DMS 273 (cell line): Measurements from ENCODE around the gene CRYBG3.
A peak's percentile ranks its signal among the peaks of the same experiment; 100 is the strongest.
"Not testable (repeated sequence)": the region's sequence is repeated elsewhere in the genome, so short reads cannot be mapped to it uniquely, and the experiment has no call there.

Experiments
- DNase-seq: peaks from one replicate; lab custom pipeline; 2025; ENCODE audit not compliant: unreplicated experiment; lab: John Stamatoyannopoulos, UW

Gene CRYBG3

DNA sequence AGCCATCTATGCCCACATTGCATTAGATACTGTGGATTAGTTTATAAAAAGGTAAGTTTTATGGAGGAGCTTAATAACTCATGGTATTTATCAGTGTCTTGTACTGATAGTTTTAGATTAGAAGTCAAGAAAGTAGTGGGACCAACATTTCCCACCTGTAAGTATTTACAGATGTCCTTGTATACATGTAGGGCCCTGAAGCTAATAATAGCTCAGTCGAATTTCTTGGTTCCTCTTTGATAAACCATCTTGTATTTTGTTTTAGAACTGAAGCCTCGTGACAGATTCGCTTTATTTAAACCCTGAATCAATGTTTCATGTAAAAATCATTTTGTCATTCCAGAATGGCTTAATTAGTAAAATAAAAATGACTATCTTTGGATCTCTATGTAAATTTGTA is 73.4 kb downstream of the CRYBG3 start:
- no peak for DNase-seq

DNA sequence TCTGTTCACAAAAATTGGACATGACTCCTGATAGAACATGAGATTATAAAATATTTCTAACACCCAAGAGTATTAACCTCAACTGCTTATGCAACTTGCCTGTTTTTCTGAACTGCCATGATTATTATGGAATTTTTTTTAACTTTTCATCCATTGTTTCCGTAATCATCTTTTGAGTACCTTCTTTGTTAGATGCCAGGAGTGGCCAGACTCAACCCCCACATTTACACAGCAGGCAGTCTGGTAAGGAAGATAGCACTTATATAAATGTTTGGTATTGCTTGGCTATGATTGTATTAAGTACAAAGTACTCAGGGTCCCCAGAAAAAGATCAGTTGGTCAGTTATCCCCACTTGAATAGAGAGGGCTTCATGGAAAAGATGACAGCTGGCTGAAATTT is 74.3 kb downstream of the CRYBG3 start:
- no peak for DNase-seq

DNA sequence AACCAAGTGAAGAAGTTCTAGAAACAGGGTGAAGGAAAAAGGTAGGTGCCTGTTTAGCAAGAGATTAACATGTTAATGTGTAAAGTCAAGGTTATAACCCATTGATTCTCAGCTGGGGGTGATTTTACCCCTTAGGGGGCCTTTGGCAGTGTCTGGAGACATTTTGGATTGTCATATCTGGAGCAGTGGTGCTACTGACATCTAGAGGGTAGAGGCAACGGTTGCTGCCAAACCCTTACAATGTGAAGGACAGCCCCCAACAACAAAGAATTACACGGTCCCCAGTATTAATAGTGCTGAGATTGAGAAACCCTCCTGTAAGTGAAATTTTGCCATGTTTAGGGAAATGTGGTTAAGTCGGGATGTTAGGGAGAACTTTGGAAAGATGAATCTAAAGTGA is 74.7 kb downstream of the CRYBG3 start:
- peak; percentile 23 for DNase-seq

DNA sequence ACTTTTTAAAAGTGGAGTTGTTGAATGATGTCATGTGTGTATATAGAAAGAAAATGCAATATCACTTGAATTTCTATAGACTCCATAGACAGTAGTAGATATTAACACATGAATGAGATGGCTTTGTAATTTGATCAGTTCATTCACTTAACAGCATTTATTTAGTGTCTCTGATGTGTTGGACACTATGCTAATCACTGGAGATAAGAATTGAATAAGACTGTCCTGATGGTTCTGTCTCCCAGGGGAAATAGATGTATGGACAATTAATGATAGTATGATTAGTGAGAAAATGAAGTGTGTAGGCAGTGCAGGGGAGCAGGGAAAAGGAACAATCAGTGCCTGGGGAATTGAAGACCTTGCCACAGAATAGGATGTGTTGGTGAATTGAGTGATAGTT is 77.5 kb downstream of the CRYBG3 start:
- no peak for DNase-seq

DNA sequence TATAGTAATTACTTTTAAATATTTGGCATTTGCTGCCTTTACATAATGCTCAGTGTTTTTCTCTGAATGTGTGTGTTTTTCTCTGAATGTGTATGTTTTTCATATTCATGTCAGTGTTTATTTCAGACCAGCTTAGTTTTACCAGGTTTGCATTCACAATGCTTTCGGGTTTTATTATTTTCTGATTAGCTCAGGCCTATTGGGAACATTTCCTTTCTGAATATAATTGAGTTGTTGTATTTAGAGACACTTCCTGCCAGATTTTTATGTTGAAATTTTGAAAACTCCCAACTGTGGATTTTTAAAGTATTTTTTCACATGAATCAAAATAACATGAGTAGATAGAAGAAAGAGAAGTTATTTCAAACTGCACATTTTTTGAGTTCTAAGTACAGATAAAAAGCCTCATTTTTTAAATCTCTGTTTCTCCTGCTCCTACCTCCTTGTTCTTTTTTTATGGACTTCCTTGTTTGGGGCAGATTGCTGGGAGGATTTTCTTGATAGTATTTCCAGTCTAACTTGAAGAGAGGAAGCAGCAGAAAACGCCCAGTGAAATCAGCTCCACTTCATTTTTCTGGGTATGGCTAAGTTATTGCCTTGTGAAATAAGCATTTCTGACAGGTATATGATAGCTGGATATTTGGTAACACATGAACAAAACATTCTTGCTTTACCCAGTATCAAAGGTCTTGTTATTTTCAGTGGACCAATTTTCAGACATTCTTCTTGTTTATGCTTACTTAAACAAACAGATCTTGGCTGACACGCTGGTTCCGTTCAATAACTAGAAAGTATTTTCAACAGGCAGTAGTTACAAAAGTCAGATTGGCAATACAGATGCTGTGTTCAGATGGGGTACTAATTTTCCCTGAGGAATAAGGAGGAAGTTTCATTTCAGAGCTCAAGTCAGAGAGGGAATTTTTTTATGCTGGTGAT is 79.8 kb downstream of the CRYBG3 start:
- no peak for DNase-seq

DNA sequence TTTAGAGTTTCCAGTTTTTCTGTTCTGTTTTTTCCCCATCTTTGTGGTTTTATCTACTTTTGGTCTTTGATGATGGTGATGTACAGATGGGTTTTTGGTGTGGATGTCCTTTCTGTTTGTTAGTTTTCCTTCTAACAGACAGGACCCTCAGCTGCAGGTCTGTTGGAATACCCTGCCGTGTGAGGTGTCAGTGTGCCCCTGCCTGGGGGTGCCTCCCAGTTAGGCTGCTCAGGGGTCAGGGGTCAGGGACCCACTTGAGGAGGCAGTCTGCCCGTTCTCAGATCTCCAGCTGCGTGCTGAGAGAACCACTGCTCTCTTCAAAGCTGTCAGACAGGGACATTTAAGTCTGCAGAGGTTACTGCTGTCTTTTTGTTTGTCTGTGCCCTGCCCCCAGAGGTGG is 88.0 kb downstream of the CRYBG3 start:
- DNase-seq: not testable (repeated sequence)

DNA sequence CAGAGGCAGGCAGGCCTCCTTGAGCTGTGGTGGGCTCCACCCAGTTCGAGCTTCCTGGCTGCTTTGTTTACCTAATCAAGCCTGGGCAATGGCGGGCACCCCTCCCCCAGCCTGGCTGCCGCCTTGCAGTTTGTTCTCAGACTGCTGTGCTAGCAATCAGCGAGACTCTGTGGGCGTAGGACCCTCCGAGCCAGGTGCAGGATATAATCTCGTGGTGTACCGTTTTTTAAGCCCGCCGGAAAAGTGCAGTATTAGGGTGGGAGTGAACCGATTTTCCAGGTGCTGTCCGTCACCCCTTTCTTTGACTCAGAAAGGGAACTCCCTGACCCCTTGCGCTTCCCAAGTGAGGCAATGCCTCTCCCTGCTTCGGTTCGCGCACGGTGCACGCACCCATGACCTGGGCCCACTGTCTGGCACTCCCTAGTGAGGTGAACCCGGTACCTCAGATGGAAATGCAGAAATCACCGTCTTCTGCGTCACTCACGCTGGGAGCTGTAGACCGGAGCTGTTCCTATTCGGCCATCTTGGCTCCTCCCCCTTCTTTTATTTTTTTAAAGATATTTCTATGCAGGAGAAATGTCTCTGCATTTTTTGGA is 88.5 kb downstream of the CRYBG3 start:
- DNase-seq: not testable (repeated sequence)

DNA sequence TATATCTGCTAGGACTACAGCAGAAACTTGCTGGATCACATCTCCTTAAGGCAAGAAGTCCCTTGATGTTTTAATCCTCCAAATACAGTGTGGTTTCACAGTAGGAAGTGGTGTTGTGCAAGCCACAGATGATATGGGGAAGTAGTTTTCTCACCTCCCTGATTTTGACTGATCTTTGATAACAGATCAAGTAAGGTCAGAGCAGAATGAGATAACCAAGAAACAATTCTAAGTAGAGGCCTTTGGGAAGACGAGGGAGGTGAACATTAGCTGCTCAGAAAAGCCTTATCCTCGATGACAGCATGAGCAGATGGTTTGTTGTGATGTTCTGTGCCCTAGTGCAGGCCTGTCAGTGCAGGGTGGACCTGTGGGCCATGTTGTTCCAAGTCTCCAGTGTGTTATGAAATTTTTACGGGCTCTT is 89.1 kb downstream of the CRYBG3 start:
- no peak for DNase-seq

DNA sequence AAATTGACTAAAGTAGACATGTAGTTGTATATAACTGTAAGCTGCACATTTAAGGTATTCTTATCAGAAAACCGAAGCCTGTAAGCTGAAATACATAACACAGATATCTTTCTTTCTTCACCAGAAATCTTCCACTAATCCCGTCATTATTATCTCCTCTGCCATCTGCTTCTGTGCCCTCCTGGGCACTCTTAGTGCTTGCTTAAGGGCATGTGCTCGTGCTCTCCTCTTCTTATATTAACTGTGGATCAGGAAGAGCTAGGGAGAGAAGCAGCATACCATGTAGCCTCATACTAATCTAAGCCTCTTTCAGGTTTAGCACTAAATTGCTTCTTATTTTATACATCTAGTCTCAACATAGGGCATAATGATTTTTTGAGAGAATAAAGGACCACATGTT is 89.6 kb downstream of the CRYBG3 start:
- no peak for DNase-seq

DNA sequence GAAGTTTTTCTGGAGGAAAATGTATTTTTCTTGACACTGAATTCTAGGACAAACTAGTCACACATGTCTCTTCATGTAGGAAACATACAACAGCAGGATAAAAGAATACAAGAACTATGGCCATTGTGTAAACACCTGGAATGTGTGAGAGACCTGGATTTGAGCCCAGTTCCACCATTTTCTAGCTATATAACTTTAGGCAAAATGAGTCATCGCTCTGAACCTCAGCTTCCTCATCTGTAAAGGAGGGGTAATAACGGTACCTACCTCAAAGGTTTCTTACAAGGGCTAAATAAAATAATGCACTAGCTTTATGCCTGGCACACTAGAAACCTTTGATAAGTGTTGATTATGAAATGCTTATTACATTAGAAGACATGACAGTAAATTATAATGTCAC is 92.6 kb downstream of the CRYBG3 start:
- no peak for DNase-seq

DNA sequence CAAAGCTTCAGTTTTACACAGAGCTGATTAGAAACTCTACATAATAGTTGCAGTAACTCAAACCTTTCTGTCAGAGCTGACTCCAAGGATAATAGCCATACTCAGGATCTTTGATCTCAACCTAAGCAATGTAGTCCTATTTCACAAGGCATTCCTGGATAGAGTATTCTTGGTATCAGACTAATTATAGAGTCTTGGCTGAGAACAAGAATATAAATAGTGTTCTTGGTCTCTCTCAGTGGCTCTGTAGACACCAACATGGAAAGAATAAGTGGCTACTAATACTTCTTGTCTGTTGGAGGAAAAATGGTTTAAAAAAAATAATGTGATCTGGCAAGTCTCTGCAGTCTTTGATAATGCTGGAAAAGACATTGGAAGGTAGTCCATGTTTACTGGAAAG is 94.8 kb downstream of the CRYBG3 start:
- DNase-seq: no peak

DNA sequence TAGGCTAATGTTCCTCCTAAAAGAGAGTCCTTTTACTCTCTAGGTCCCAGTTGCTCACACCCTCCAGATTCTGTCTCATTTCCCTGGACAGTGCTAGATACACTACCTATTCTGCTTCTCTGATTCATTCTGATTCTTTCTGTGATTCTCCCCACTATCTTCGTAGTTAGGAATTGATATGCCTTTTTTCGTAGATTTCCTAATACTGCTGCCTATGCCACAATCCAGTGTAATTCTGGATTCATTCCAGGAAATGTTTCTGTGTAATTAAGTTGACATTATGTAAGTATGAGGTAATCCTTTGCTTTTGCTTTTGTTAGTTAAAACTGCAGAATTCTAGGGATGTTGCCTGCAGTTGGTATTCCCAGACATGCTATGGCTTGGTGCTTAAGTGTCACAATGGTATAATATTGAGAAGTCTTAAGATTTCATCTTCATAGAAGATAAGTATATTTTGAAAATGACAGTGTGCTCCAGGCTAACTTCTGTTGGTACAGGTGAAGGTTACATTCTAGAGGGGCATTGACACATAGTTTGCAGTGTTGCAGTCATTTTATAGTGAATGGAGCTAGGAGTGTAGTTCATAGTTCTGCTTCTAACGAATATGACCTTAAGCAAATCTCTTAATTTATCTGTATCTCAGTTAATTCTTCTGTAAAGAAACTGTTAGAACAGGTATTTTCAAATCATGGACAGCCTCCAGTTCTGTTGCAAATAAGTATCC is 96.2 kb downstream of the CRYBG3 start:
- DNase-seq: no peak

DNA sequence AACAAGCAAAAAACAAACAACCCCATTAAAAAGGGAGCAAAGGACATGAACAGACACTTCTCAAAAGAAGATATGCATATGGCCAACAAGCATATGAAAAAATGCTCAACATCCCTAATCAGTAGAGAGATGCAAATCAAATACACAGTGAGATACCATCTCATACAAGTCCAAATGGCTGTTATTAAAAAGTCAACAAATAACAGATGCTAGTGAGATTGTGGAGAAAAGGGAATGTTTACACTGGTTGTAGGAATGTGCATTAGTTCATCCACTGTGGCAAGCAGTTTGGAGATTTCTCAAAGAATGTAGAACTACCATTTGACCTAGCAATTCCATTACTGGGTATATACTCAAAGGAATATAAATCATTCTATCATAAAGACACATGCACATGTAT is 105.9 kb downstream of the CRYBG3 start:
- DNase-seq: peak; percentile 54

DNA sequence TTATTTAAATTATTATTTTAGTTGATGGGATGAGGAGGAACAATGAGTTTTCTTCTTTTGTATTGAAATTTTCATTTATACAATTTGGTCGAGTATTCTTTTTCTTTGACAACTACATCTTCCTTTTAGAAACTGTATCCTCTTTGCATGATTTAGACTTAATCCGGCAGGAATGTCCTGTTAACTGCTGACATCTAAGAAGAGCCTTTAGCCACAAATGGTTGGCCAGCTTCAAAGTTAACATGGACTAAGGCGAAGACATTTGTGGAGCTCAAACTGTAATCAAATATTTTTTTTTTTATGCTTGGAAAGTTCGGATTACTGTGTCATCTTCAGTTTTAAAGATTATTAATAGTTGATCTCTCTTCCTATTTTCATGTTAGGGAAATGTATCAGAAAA is 107.2 kb downstream of the CRYBG3 start:
- DNase-seq: no peak

DNA sequence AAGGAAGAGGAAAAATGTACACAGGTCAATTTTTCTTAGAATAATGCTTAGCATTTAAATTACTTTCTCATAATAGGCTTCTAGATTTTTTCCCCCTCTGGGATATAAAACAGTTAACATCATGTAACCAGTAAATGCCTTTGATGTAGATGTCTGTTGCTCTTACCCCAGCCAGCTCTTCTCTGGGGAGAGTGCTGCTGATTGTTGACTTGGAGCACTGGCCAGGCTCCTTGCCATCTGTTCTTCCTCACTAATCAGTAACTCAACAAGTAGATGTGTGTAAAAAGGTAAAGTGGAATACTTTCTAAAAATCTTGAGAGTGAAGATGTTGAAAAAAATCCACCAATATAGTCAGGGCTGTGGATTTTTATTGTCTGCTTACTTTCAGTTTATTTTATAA is 108.2 kb downstream of the CRYBG3 start:
- peak; percentile 80 for DNase-seq

DNA sequence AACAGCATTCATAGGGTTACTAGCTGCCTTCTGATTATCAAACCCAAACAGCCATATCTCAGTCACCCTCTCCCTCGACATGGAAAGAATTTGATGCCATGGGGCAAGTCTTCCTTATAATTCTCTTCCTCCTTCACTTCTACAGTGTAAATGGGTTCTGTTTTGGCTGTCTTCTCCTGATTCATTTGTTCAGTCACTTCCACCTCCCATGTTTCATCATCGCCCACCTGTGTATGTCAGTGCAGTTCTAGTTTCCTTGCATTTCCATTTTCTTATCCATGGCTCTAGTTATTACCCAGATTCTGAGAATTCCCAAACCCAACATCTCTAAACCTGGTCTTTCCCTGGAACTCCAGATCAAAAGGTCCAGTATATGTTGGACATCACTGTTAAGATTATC is 109.4 kb downstream of the CRYBG3 start:
- DNase-seq: no peak

DNA sequence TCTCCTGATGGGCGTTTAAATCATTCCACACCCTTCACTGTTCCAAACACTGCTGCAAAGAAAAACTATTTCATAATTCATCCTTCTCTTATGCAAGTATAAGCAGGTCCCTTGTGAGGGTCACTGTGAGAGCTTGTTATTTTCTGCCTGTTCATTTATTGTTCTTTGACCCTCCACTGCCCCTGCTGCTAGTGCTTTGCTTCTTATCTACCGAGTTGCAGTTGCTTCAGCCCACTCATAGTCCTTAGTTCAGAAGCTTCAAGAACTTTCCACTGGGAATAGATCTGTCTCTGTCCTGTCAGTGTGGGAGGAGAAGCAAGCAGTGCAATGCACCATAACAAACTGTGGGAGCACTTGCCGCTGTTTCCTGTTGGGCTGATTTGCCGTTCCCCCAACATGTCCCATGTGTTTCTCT is 110.6 kb downstream of the CRYBG3 start:
- no peak for DNase-seq

DNA sequence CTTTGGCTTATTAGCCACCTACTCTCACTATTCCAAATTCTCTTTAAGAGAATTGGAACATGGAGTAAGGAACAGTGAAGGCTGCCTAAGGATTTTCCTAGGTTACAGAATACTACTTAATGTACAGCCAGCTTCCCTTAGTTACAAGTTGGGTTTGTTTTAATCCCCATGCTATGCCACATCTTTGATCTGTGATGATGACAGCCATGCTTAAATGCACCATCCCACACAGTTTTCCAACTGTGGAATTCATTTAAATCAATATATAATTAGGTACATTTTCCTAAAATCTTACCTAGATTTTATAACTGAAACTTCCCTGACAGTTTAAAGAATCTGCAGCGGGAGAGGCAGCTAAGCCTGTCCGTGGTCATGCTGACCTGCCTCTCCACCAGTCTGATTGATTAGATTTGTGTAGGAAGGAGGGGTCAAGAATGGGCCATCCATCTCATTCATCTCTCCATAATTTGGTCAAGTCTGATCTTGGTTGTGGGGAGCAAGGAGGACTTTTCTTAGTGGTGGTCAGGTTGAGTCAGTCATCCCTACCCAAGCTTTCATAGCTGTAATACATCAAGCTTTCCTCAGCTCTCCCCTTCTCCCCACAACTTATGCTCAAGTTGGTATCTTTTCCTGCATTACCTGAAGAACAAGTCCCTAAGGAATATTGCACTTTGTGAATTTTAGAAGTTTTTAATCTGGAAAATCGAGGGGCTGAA is 113.3 kb downstream of the CRYBG3 start:
- no peak for DNase-seq

DNA sequence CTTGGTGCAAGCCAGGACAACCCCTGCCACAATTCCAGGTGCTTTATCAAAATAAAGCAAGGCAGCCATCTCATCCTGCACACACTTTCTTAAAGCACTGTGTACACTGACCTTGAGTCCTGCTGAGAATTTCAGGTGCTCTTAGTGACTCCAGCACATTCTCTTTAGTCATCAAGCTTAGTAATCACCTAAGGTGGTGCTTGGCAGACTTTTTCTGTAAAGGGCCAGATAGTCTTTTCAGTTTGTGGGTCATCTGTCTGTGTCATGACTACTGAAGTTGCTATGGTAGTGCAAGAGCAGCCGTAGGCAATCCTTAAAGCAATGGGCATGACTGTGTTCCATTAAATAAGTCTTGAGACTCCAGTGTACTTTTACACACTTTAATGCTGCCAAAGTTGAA is 114.0 kb downstream of the CRYBG3 start:
- DNase-seq: no peak

DNA sequence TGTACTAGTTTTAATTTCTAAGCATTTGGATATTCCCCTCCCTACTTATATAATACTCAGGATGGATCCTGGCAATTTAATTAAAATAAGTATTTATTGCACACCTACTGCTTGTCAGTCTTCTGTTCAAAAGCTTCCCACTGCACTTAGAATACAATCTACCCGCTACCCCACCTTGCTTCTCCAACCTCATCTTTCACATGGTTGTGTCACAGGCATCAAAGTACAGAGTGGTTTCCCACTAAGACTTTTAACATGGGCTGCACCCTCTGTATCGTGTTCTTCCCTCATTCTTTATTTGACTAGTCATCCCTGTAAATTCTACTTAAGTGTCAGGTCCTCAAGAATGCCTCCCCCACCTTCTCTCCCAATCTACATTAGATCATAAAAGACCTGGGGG is 115.4 kb downstream of the CRYBG3 start:
- no peak for DNase-seq

DNA sequence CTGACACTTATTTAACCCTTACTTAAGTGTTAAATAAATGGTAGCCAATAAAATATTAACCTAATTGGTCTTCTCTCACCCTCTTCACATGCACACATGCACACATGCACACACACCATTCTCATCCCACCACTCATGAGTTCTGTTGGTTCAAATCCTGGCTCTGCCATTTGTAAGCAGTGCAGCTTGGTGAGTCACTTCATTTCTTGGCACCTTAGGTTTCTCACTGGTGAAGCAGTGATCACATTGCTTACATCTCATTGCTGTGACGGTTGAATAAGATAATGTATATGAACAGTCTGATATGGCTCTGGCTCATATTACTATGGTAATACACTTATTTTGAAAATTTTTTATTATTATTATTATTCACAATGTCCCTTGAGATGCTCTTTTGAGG is 116.6 kb downstream of the CRYBG3 start:
- peak; percentile 18 for DNase-seq
